Ishikawa (cell line): ENCODE results near the gene PIK3CD.

Experiments
- CEBPB ChIP-seq: IDR thresholded peaks from 2 replicates; pipeline ENCODE4 v1.6.1; 2012
- CREB1 ChIP-seq: IDR thresholded peaks from 2 replicates; pipeline ENCODE4 v1.6.1; 2012; ENCODE audit warnings: low read depth
- EGR1 ChIP-seq: IDR thresholded peaks from 2 replicates; pipeline ENCODE4 v1.6.1; 2012
- EP300 ChIP-seq: IDR thresholded peaks from 2 replicates; pipeline ENCODE4 v1.6.1; 2012; ENCODE audit warnings: borderline replicate concordance
- FOXM1 ChIP-seq: IDR thresholded peaks from 2 replicates; pipeline ENCODE4 v1.6.1; 2012; ENCODE audit warnings: low read depth, borderline replicate concordance
- RAD21 ChIP-seq: IDR thresholded peaks from 2 replicates; pipeline ENCODE4 v1.6.1; 2012; ENCODE audit warnings: low read depth
- REST ChIP-seq: IDR thresholded peaks from 2 replicates; pipeline ENCODE4 v1.6.1; 2012; ENCODE audit warnings: low read depth, mild to moderate bottlenecking
- YY1 ChIP-seq: IDR thresholded peaks from 2 replicates; pipeline ENCODE4 v1.6.1; 2012; ENCODE audit warnings: low read depth
- TF ChIP-seq, protein P1 (sequence below): IDR thresholded peaks from 2 replicates; pipeline ENCODE4 v1.6.1; 2012

DNA sequence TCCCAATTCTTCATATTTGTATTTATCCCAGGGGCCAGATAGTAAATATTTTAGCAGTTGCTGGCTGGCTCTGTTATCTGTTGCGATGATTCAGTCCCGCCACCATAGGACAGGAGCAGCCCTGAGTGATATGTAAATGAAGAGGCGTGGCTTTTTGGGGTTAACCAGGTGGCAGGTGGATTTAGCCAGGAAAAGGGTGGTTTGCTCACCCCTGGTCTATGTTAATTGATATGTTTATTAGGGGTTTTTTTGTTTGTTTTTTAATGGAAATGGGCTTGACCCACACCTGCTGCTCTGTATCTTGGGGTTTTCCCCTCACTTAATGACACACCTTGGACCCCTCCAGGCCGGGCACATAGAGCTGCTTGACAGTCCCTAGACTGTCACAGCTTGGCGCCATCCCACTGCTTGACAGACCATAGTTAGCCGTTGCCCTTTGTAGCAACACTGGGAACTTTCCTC is 62.8 kb downstream of the PIK3CD start:
- TF ChIP-seq EP300 (no peak), FOXM1 (no peak), CREB1 (no peak), REST (no peak), EGR1 (no peak), RAD21 (no peak), CEBPB (no peak), YY1 (no peak)
- TF ChIP-seq, protein P1, sequence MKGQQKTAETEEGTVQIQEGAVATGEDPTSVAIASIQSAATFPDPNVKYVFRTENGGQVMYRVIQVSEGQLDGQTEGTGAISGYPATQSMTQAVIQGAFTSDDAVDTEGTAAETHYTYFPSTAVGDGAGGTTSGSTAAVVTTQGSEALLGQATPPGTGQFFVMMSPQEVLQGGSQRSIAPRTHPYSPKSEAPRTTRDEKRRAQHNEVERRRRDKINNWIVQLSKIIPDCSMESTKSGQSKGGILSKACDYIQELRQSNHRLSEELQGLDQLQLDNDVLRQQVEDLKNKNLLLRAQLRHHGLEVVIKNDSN, result no peak
